H1 (cell line): Measurements from ENCODE around the gene DCTD. TPM values are rescaled to one million over a fixed set of nuclear protein-coding genes. Genes with fewer than 3 reads are reported as not detected.

ENCODE experiments used
- CTCF ChIA-PET: fragments of 300-600 bp; sonication (Branson Sonifier 250); formaldehyde crosslinking; loops from one replicate; lab custom pipeline; 2021; ENCODE audit not compliant: partially characterized antibody; lab: Charles Lee
- POLR2A ChIA-PET: fragments of 300-600 bp; sonication (Branson Sonifier 250); formaldehyde crosslinking; loops from one replicate; lab custom pipeline; 2021; ENCODE audit warnings: inconsistent platforms; ENCODE audit not compliant: partially characterized antibody; lab: Charles Lee
- DNase-seq, 2 experiments: peaks; one replicate each; pipeline versions ENCODE4 v3.0.0 to v3.0.0-alpha.2; 2010 to 2022; ENCODE audit warnings: low spot score in 2 of 2, low read depth in 1 of 2, mixed read lengths in 1 of 2
- FAIRE-seq: peaks from 2 replicates; lab custom pipeline; 2011; peaks lifted over from hg19 to GRCh38; lab: Jason Lieb, UNC
- H2AFZ ChIP-seq: 2 replicates; pipeline ENCODE4 v1.8.1; 2012; ENCODE audit warnings: low read length, inconsistent platforms
- H2AK5ac ChIP-seq: 2 replicates; pipeline ENCODE4 v1.6.1; 2013; ENCODE audit warnings: low read depth, low read length
- H2BK120ac ChIP-seq: replicated peaks from 2 replicates; pipeline ENCODE3; 2013; ENCODE audit warnings: low read depth, low read length, inconsistent platforms
- H2BK12ac ChIP-seq: 2 replicates; pipeline ENCODE4 v1.6.1; 2013; ENCODE audit warnings: low read depth, low read length
- H2BK15ac ChIP-seq: 2 replicates; pipeline ENCODE4 v1.6.1; 2013; ENCODE audit warnings: low read length
- H2BK20ac ChIP-seq: 2 replicates; pipeline ENCODE4 v1.6.1; 2013; ENCODE audit warnings: low read length
- H2BK5ac ChIP-seq: 2 replicates; pipeline ENCODE4 v1.6.1; 2013; ENCODE audit warnings: low read depth, low read length
- H3K14ac ChIP-seq: 2 replicates; pipeline ENCODE4 v1.6.1; 2013; ENCODE audit warnings: inconsistent platforms; ENCODE audit not compliant: insufficient read length
- H3K18ac ChIP-seq: 2 replicates; pipeline ENCODE4 v1.6.1; 2013; ENCODE audit warnings: low read length; ENCODE audit errors: extremely low read depth
- H3K23ac ChIP-seq: 2 replicates; pipeline ENCODE4 v1.6.1; 2013; ENCODE audit warnings: inconsistent platforms; ENCODE audit not compliant: insufficient read length
- H3K23me2 ChIP-seq: 2 replicates; pipeline ENCODE4 v1.6.1; 2013; ENCODE audit warnings: low read depth, low read length
- H3K27ac ChIP-seq: 2 replicates; pipeline ENCODE4 v1.6.1; 2011; ENCODE audit warnings: low read depth, low read length, inconsistent platforms
- H3K27me3 ChIP-seq, 4 experiments: replicated peaks in 1 of 4; 1 replicate in 1 of 4; 2 replicates in 3 of 4; pipeline versions ENCODE4 v1.6.1 to v1.8.1; 2011 to 2013; ENCODE audit warnings: low read length in 3 of 4, mild to moderate bottlenecking in 3 of 4, inconsistent platforms in 2 of 4, mixed read lengths in 2 of 4, moderate library complexity in 1 of 4; ENCODE audit not compliant: control insufficient read depth in 3 of 4, insufficient read depth in 3 of 4; ENCODE audit errors: extremely low read depth in 1 of 4
- H3K36me3 ChIP-seq, 4 experiments: 2 replicates each; pipeline versions ENCODE4 v1.6.1 to v1.8.1; 2011 to 2013; ENCODE audit warnings: mild to moderate bottlenecking in 4 of 4, low read length in 3 of 4, moderate library complexity in 2 of 4, control low read depth in 1 of 4, inconsistent platforms in 1 of 4; ENCODE audit not compliant: insufficient read depth in 4 of 4, control insufficient read depth in 2 of 4
- H3K4ac ChIP-seq: replicated peaks from 2 replicates; pipeline ENCODE3; 2013; ENCODE audit warnings: low read length, low read depth, mixed read lengths, inconsistent platforms; ENCODE audit not compliant: insufficient read length
- H3K4me1 ChIP-seq, 4 experiments: replicated peaks in 1 of 4; 1 replicate in 1 of 4; 2 replicates in 3 of 4; pipeline versions ENCODE4 v1.6.1 to v1.8.1; 2011 to 2013; ENCODE audit warnings: low read length in 3 of 4, inconsistent platforms in 2 of 4, mixed read lengths in 1 of 4; ENCODE audit not compliant: insufficient read depth in 4 of 4, control insufficient read depth in 3 of 4
- H3K4me2 ChIP-seq, 2 experiments: 2 replicates each; pipeline versions ENCODE4 v1.6.1 to v1.8.1; 2011 to 2013; ENCODE audit warnings: low read depth in 2 of 2, low read length in 2 of 2, control low read depth in 1 of 2, inconsistent platforms in 1 of 2, mild to moderate bottlenecking in 1 of 2; ENCODE audit not compliant: insufficient read depth in 1 of 2
- H3K4me3 ChIP-seq, 4 experiments: fragments of 200-600, 300-600 bp in 1 of 4; sonication (generic), shearing (Covaris generic), sonication (Bioruptor Twin) in 1 of 4; 2 replicates each; pipeline versions ENCODE4 v1.5.1 to v1.8.1; 2011 to 2016; ENCODE audit warnings: low read length in 4 of 4, low read depth in 3 of 4, control low read depth in 2 of 4, inconsistent platforms in 2 of 4, mild to moderate bottlenecking in 2 of 4, mixed read lengths in 1 of 4, moderate library complexity in 1 of 4; ENCODE audit not compliant: insufficient read depth in 2 of 4; ENCODE audit errors: extremely low read depth in 1 of 4
- H3K56ac ChIP-seq: replicated peaks from 2 replicates; pipeline ENCODE3; 2013; ENCODE audit warnings: low read depth, mild to moderate bottlenecking, mixed read lengths, low read length, inconsistent platforms; ENCODE audit not compliant: insufficient read length
- H3K79me1 ChIP-seq: 2 replicates; pipeline ENCODE4 v1.6.1; 2013; ENCODE audit warnings: low read depth, low read length, control low read depth
- H3K79me2 ChIP-seq, 2 experiments: 2 replicates each; pipeline versions ENCODE4 v1.6.1 to v1.8.1; 2012 to 2013; ENCODE audit warnings: low read length in 2 of 2, mild to moderate bottlenecking in 2 of 2, inconsistent platforms in 1 of 2; ENCODE audit not compliant: insufficient read depth in 2 of 2, control insufficient read depth in 1 of 2
- H3K9ac ChIP-seq, 4 experiments: replicated peaks in 1 of 4; 1 replicate in 1 of 4; 2 replicates in 3 of 4; pipeline versions ENCODE4 v1.6.1 to v1.8.1; 2011 to 2013; ENCODE audit warnings: low read depth in 3 of 4, low read length in 3 of 4, control low read depth in 2 of 4, mild to moderate bottlenecking in 2 of 4, moderate library complexity in 2 of 4, inconsistent platforms in 1 of 4; ENCODE audit errors: extremely low read depth in 1 of 4
- H3K9me3 ChIP-seq, 2 experiments: 2 replicates each; pipeline versions ENCODE4 v1.6.1 to v1.8.1; 2012 to 2013; ENCODE audit warnings: mild to moderate bottlenecking in 2 of 2, moderate library complexity in 2 of 2, control low read depth in 1 of 2, inconsistent platforms in 1 of 2, low read depth in 1 of 2, low read length in 1 of 2, mixed read lengths in 1 of 2; ENCODE audit not compliant: insufficient read depth in 2 of 2
- H4K20me1 ChIP-seq, 2 experiments: replicated peaks in 1 of 2; 2 replicates each; pipeline versions ENCODE3 to v1.8.1; 2011 to 2013; ENCODE audit warnings: inconsistent platforms in 2 of 2, low read length in 2 of 2, mild to moderate bottlenecking in 1 of 2; ENCODE audit not compliant: insufficient read depth in 2 of 2, control insufficient read depth in 1 of 2
- H4K5ac ChIP-seq: 2 replicates; pipeline ENCODE4 v1.6.1; 2013; ENCODE audit warnings: low read length, low read depth, mixed read lengths, inconsistent platforms; ENCODE audit not compliant: insufficient read length
- H4K8ac ChIP-seq: 2 replicates; pipeline ENCODE4 v1.8.0; 2013; ENCODE audit warnings: mild to moderate bottlenecking, moderate library complexity, low read length, inconsistent platforms; ENCODE audit not compliant: insufficient read depth; ENCODE audit errors: extremely low read depth
- H4K91ac ChIP-seq: replicated peaks from 2 replicates; pipeline ENCODE3; 2013; ENCODE audit warnings: low read length, mixed read lengths, inconsistent platforms; ENCODE audit not compliant: insufficient read length
- BRCA1 ChIP-seq: IDR thresholded peaks from 2 replicates; pipeline ENCODE4 v1.6.1; 2012; ENCODE audit warnings: low read depth, low read length, improper control_type of control experiment
- EP300 ChIP-seq, 2 experiments: IDR thresholded peaks; 1 replicate in 1 of 2; 2 replicates in 1 of 2; pipeline ENCODE4 v1.6.1; 2011 to 2012; ENCODE audit warnings: low read depth in 2 of 2, low read length in 2 of 2, mild to moderate bottlenecking in 2 of 2, borderline replicate concordance in 1 of 2, inconsistent platforms in 1 of 2, moderate library complexity in 1 of 2
- GABPA ChIP-seq: IDR thresholded peaks from 2 replicates; pipeline ENCODE4 v1.6.1; 2011; ENCODE audit warnings: mild to moderate bottlenecking, low read length, moderate library complexity, borderline replicate concordance; ENCODE audit not compliant: insufficient read depth
- HDAC6 ChIP-seq: IDR thresholded peaks from one replicate; pipeline ENCODE4 v1.7.1; 2012; ENCODE audit warnings: low read depth, mild to moderate bottlenecking, inconsistent platforms, low read length, moderate library complexity
- KDM1A ChIP-seq: fragments of 200-600, 300-600 bp; sonication (generic); IDR thresholded peaks from 2 replicates; pipeline ENCODE4 v1.7.1; 2016; ENCODE audit warnings: mild to moderate bottlenecking, low read length, borderline replicate concordance
- POLR2AphosphoS5 ChIP-seq: IDR thresholded peaks from 2 replicates; pipeline ENCODE4 v1.6.1; 2011; ENCODE audit warnings: low read depth, low read length
- RNF2 ChIP-seq: fragments of 200-900, 300-1000 bp; sonication (generic); IDR thresholded peaks from 2 replicates; pipeline ENCODE4 v1.7.1; 2016; ENCODE audit warnings: borderline replicate concordance, low read depth, mild to moderate bottlenecking, antibody characterized with exemption, low read length; ENCODE audit not compliant: poor library complexity, severe bottlenecking; ENCODE audit errors: missing control alignments
- SUZ12 ChIP-seq: fragments of 200-600 bp; sonication (generic); IDR thresholded peaks from 2 replicates; pipeline ENCODE4 v1.6.1; 2012; ENCODE audit warnings: mild to moderate bottlenecking, inconsistent platforms, low read length, moderate library complexity, mixed read lengths
- YY1 ChIP-seq: IDR thresholded peaks from 2 replicates; pipeline ENCODE4 v1.6.1; 2011; ENCODE audit warnings: low read depth, mild to moderate bottlenecking, low read length
- WGBS, 2 experiments: shearing (Covaris generic) in 1 of 2; methylation state at CpG; one replicate each; pipeline versions ENCODE4 v1.1.6 to v1.1.7; 2013 to 2015; ENCODE audit warnings: low lambda C conversion rate in 2 of 2, mixed read lengths in 2 of 2, inconsistent platforms in 1 of 2, low coverage in 1 of 2, missing lambda C conversion rate in 1 of 2; ENCODE audit not compliant: insufficient replicate concordance in 2 of 2, insufficient coverage in 1 of 2, insufficient read length in 1 of 2; ENCODE audit errors: extremely low coverage in 1 of 2, missing lambda C conversion rate in 1 of 2; 5-methylcytosine and 5-hydroxymethylcytosine counted together
- polyA plus RNA-seq, 7 experiments: library from polyadenylated mRNA; depleted of rRNA in 3 of 7; stranded (reverse) in 5 of 7; unstranded in 2 of 7; fragments of >200 nt in 5 of 7; fragments of 200-250 nt in 2 of 7; gene quantifications; 1 replicate in 5 of 7; 2 replicates in 1 of 7; 4 replicates in 1 of 7; pipeline versions ENCODE4 v1.2.1 to v1.2.3, GENCODE V29; 2011 to 2013; ENCODE audit warnings: missing spikeins in 2 of 7, mixed read lengths in 2 of 7
- total RNA-seq: library from RNA; stranded (reverse); fragmentation: NEBNext Ultra II Directional; extraction: Animal tissue kit (Norgen Biotek cat#: 25700); gene quantifications from 2 replicates; pipeline ENCODE4 v1.2.1, GENCODE V29; 2021
- TF ChIP-seq, protein P1 (sequence below): IDR thresholded peaks from 2 replicates; pipeline ENCODE4 v1.6.1; 2011; ENCODE audit warnings: low read depth, mild to moderate bottlenecking, low read length; ENCODE audit not compliant: insufficient read depth
- TF ChIP-seq, protein P2 (sequence below): IDR thresholded peaks from 2 replicates; pipeline ENCODE4 v1.6.1; 2012; ENCODE audit warnings: low read length, inconsistent platforms

DCTD gene
- total and polyA plus RNA-seq, 2 of the 8 experiments (the other 6 are each of a cell fraction or from before 2014, with no cell fraction given) = 60.2 to 69.5 TPM

DNA sequence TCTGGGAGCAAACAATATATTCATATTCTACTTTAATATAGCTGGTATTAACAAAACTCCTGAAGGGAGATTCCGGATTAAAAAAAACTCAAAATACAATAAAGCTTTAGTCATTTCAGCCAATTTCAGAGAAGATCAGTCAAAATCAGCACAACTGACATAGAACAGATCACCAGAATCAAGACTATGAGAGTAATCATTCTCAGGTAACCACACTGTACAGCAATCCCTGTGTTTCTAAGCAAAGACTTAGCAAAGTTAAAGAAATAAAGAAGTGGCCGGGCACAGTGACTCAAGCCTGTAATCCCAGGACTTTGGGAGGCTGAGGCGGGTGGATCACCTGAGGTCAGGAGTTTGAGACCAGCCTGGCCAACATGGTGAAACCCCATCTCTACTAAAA lies 9.1 kb downstream of the DCTD start:
- 85% methylated on average over 3 of the region's 3 CpGs; no CpG with 5 or more reads in 1 of the 2 experiments for WGBS, 2 experiments
- Histone ChIP-seq H2BK15ac (no peak overlapping the region), H4K20me1 (peaks cover 0 to 9% of the 10 kb centered on the region in 2 experiments), H3K23me2 (no peaks in the 10 kb centered on the region; the same call in 1 of the 2 replicates), H3K18ac (no peak overlapping the region), H3K4me2 (no peak overlapping the region), H3K4ac (no peak overlapping the region), H4K5ac (no peak overlapping the region), H3K4me1 (no peaks in the 10 kb centered on the region), H3K14ac (no peak overlapping the region), H3K79me1 (peaks cover 2% of the 10 kb centered on the region), H3K9me3 (no peaks in the 10 kb centered on the region), H2BK12ac (no peak overlapping the region), H3K27ac (no peak overlapping the region), H3K9ac (no peak overlapping the region), H4K8ac (no peak overlapping the region), H3K56ac (no peak overlapping the region), H3K79me2 (0 out of 4 replicates have a peak, but pooled peaks cover 0 to 2% of the 10 kb centered on the region in 2 experiments), H2BK5ac (no peak overlapping the region), H3K4me3 (no peak overlapping the region), H2AFZ (no peak overlapping the region), H2BK120ac (no peak overlapping the region), H2AK5ac (no peak overlapping the region), H3K23ac (no peak overlapping the region), H2BK20ac (no peak overlapping the region), H4K91ac (no peak overlapping the region), H3K27me3 (no peaks in the 10 kb centered on the region), H3K36me3 (peaks cover 0 to 15% (median 7%) of the 10 kb centered on the region in 4 experiments; a peak in 4 of 8 replicates)
- ChIA-PET CTCF (interaction anchor here (0.6 to 1.8 kb wide), 6 partner anchors 8 to 197 kb away, joined by 3 to 7 read pairs (median 4); partner anchors contain the start of gene DCTD), POLR2A (interaction anchor here (1.0 kb wide), 1 partner anchor 10 kb away, joined by 3 read pairs; no protein-coding TSS in a partner anchor)
- FAIRE-seq = no peak
- DNase-seq = no peak
- TF ChIP-seq, protein P1, sequence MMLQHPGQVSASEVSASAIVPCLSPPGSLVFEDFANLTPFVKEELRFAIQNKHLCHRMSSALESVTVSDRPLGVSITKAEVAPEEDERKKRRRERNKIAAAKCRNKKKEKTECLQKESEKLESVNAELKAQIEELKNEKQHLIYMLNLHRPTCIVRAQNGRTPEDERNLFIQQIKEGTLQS = no peak
- TF ChIP-seq GABPA = no peak
- TF ChIP-seq YY1 = no peak
- no peak for TF ChIP-seq SUZ12
- no peak for TF ChIP-seq EP300 (IDR thresholded peaks at IDR 0.05; ENCODE audit: borderline replicate concordance in 1 of 2, low read depth in 2 of 2, low read length in 2 of 2)
- TF ChIP-seq RNF2 = no peak
- TF ChIP-seq KDM1A = no peak
- no peak for TF ChIP-seq HDAC6
- TF ChIP-seq POLR2AphosphoS5 = no peak
- TF ChIP-seq, protein P2, sequence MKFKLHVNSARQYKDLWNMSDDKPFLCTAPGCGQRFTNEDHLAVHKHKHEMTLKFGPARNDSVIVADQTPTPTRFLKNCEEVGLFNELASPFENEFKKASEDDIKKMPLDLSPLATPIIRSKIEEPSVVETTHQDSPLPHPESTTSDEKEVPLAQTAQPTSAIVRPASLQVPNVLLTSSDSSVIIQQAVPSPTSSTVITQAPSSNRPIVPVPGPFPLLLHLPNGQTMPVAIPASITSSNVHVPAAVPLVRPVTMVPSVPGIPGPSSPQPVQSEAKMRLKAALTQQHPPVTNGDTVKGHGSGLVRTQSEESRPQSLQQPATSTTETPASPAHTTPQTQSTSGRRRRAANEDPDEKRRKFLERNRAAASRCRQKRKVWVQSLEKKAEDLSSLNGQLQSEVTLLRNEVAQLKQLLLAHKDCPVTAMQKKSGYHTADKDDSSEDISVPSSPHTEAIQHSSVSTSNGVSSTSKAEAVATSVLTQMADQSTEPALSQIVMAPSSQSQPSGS = no peak
- no peak for TF ChIP-seq BRCA1
